ENCODE measurements around the gene CNPY1.
"Not testable (repeated sequence)": the region's sequence is repeated elsewhere in the genome, so short reads cannot be mapped to it uniquely, and the experiment has no call there.

Gene CNPY1

GRCh38 chr7:155578016-155578415, 31.7 kb upstream of the CNPY1 start:
- no peak for DNase-seq (ENCODE audit: low spot score)

- DNase-seq (ENCODE audit: low spot score) = no peak
These were observed 31.1 kb upstream of the CNPY1 start for GRCh38 chr7:155577509-155577905.

GRCh38 chr7:155576900-155577508, 30.6 kb upstream of the CNPY1 start:
- DNase-seq (ENCODE audit: low spot score) = no peak

- no peak for DNase-seq (ENCODE audit: low spot score)
These were observed 30.1 kb upstream of the CNPY1 start for GRCh38 chr7:155576416-155576815.

GRCh38 chr7:155574556-155575290, 28.4 kb upstream of the CNPY1 start:
- DNase-seq (ENCODE audit: low spot score) = no peak

GRCh38 chr7:155571581-155572345, 25.4 kb upstream of the CNPY1 start:
- DNase-seq (ENCODE audit: low spot score) = no peak

- DNase-seq (ENCODE audit: low spot score) = no peak
These were observed 24.6 kb upstream of the CNPY1 start for GRCh38 chr7:155570991-155571390.

GRCh38 chr7:155570171-155570958, 24.0 kb upstream of the CNPY1 start:
- no peak for DNase-seq (ENCODE audit: low spot score)

GRCh38 chr7:155569681-155570080, 23.3 kb upstream of the CNPY1 start:
- no peak for DNase-seq (ENCODE audit: low spot score)

- no peak for DNase-seq (ENCODE audit: low spot score)
These were observed 22.6 kb upstream of the CNPY1 start for GRCh38 chr7:155568842-155569494.

- no peak for DNase-seq (ENCODE audit: low spot score)
These were observed 21.9 kb upstream of the CNPY1 start for GRCh38 chr7:155568333-155568660.

- peak; percentile 41 for DNase-seq (ENCODE audit: low spot score)
These were observed 21.4 kb upstream of the CNPY1 start for GRCh38 chr7:155567646-155568332.

GRCh38 chr7:155566011-155566836, 19.9 kb upstream of the CNPY1 start:
- DNase-seq (ENCODE audit: low spot score) = no peak

- DNase-seq (ENCODE audit: low spot score) = no peak
These were observed 19.2 kb upstream of the CNPY1 start for GRCh38 chr7:155565596-155565995.

- not testable (repeated sequence) for DNase-seq (ENCODE audit: low spot score)
These were observed 16.6 kb upstream of the CNPY1 start for GRCh38 chr7:155562976-155563375.

- DNase-seq (ENCODE audit: low spot score) = no peak
These were observed 15.7 kb upstream of the CNPY1 start for GRCh38 chr7:155562106-155562505.

- DNase-seq (ENCODE audit: low spot score) = no peak
These were observed 14.8 kb upstream of the CNPY1 start for GRCh38 chr7:155560982-155561686.

- no peak for DNase-seq (ENCODE audit: low spot score)
These were observed 14.0 kb upstream of the CNPY1 start for GRCh38 chr7:155560196-155560885.

- DNase-seq (ENCODE audit: low spot score) = no peak
These were observed 13.3 kb upstream of the CNPY1 start for GRCh38 chr7:155559519-155560108.
